GM18907 (cell line): ENCODE data around the gene ARHGEF9.
"Not testable (repeated sequence)": the region's sequence is repeated elsewhere in the genome, so short reads cannot be mapped to it uniquely, and the experiment has no call there.

Experiments
- ATAC-seq: cut with Tn5 transposase; IDR thresholded peaks from one replicate; pipeline ENCODE4 v1.9.1; 2021; ENCODE audit warnings: mild to moderate bottlenecking, moderate library complexity; ENCODE audit not compliant: unreplicated experiment

The ARHGEF9 gene

GRCh38 chrX:63784902-63785707, at the start of gene ARHGEF9:
ARHGEF9 (minus strand) TSS chrX:63785214; CDS start chrX:63785145, 69 bp downstream.
- no peak for ATAC-seq

- not testable (repeated sequence) for ATAC-seq
Observed at GRCh38 chrX:63825446-63825845, 40.4 kb upstream of the ARHGEF9 start.

- no peak for ATAC-seq
Observed at GRCh38 chrX:63818156-63818555, 33.1 kb upstream of the ARHGEF9 start.

- no peak for ATAC-seq
Observed at GRCh38 chrX:63817696-63818095, 32.7 kb upstream of the ARHGEF9 start.

GRCh38 chrX:63812823-63813222, 27.8 kb upstream of the ARHGEF9 start:
- ATAC-seq, result no peak

GRCh38 chrX:63810746-63811145, 25.7 kb upstream of the ARHGEF9 start:
- no peak for ATAC-seq

GRCh38 chrX:63809173-63809572, 24.2 kb upstream of the ARHGEF9 start:
- no peak for ATAC-seq

GRCh38 chrX:63795406-63795805, 10.4 kb upstream of the ARHGEF9 start:
- ATAC-seq, result not testable (repeated sequence)

GRCh38 chrX:63785708-63786040, 660 bp upstream of the ARHGEF9 start:
- no peak for ATAC-seq

- ATAC-seq, result no peak
Observed at GRCh38 chrX:63784346-63784901, 590 bp downstream of the ARHGEF9 start.

- ATAC-seq, result no peak
Observed at GRCh38 chrX:63782515-63782914, 2.5 kb downstream of the ARHGEF9 start.

GRCh38 chrX:63768760-63769159, 16.3 kb downstream of the ARHGEF9 start:
- no peak for ATAC-seq

GRCh38 chrX:63765712-63766111, 19.3 kb downstream of the ARHGEF9 start:
- ATAC-seq, result no peak

- no peak for ATAC-seq
Observed at GRCh38 chrX:63764946-63765345, 20.1 kb downstream of the ARHGEF9 start.

GRCh38 chrX:63761639-63762038, 23.4 kb downstream of the ARHGEF9 start:
- peak; percentile 84 for ATAC-seq

- ATAC-seq, result no peak
Observed at GRCh38 chrX:63758011-63758410, 27.0 kb downstream of the ARHGEF9 start.

- peak; percentile 37 for ATAC-seq
Observed at GRCh38 chrX:63755892-63756291, 29.1 kb downstream of the ARHGEF9 start.

- ATAC-seq, result peak; percentile 96
Observed at GRCh38 chrX:63754860-63755579, 30.0 kb downstream of the ARHGEF9 start.

- peak; percentile 50 for ATAC-seq
Observed at GRCh38 chrX:63754136-63754859, 30.7 kb downstream of the ARHGEF9 start.

- ATAC-seq, result no peak
Observed at GRCh38 chrX:63751481-63751880, 33.5 kb downstream of the ARHGEF9 start.

- ATAC-seq, result no peak
Observed at GRCh38 chrX:63750811-63751210, 34.2 kb downstream of the ARHGEF9 start.
